SK-N-SH treated with all-trans-retinoic acid at 6 μM for 48 hours (cell line): ENCODE measurements around the gene GCN1.

Experiments
- ATAC-seq: fragments of 200-7000 bp; cut with Tn5 transposase; 3 replicates; pipeline ENCODE4 v1.9.1; 2020; ENCODE audit warnings: mild to moderate bottlenecking, moderate library complexity
- ARNTL ChIP-seq: fragments of 450-650 bp; formaldehyde crosslinking; IDR thresholded peaks from 2 replicates; pipeline ENCODE4 v1.5.0; 2020; ENCODE audit warnings: low read depth, mild to moderate bottlenecking, moderate library complexity, borderline replicate concordance
- BACH2 ChIP-seq: fragments of 250-450 bp; sonication (Bioruptor Pico); IDR thresholded peaks from 2 replicates; pipeline ENCODE4 v1.9.0; 2021; ENCODE audit warnings: mild to moderate bottlenecking, borderline replicate concordance
- CREB5 ChIP-seq: fragments of 250-450 bp; sonication (Bioruptor Pico); IDR thresholded peaks from 2 replicates; pipeline ENCODE4 v1.5.1; 2020; ENCODE audit warnings: low read depth, mild to moderate bottlenecking, moderate library complexity
- CSRNP3 ChIP-seq: fragments of 250-450 bp; sonication (Bioruptor Pico); IDR thresholded peaks from 2 replicates; pipeline ENCODE4 v1.5.1; 2021; ENCODE audit warnings: mild to moderate bottlenecking, moderate library complexity
- ESRRG ChIP-seq: fragments of 250-450 bp; sonication (Bioruptor Pico); IDR thresholded peaks from 2 replicates; pipeline ENCODE4 v1.6.1; 2021; ENCODE audit warnings: mild to moderate bottlenecking
- GLIS3 ChIP-seq: fragments of 250-450 bp; sonication (Bioruptor Pico); IDR thresholded peaks from 2 replicates; pipeline ENCODE4 v1.5.0; 2020; ENCODE audit warnings: mild to moderate bottlenecking, moderate library complexity
- ISL1 ChIP-seq: fragments of 250-450 bp; sonication (Bioruptor Pico); IDR thresholded peaks from 2 replicates; pipeline ENCODE4 v2.1.2; 2022; ENCODE audit warnings: mild to moderate bottlenecking, moderate library complexity
- OSR1 ChIP-seq: fragments of 250-450 bp; sonication (Bioruptor Pico); IDR thresholded peaks from 2 replicates; pipeline ENCODE4 v1.8.0; 2022; ENCODE audit warnings: moderate library complexity, mild to moderate bottlenecking, inconsistent platforms
- PATZ1 ChIP-seq: fragments of 250-450 bp; sonication (Bioruptor Pico); IDR thresholded peaks from 2 replicates; pipeline ENCODE4 v1.8.0; 2020; ENCODE audit warnings: mild to moderate bottlenecking, moderate library complexity, borderline replicate concordance
- POU6F1 ChIP-seq: fragments of 250-450 bp; sonication (Bioruptor Pico); IDR thresholded peaks from 2 replicates; pipeline ENCODE4 v1.8.0; 2021; ENCODE audit warnings: low read depth, mild to moderate bottlenecking, moderate library complexity, borderline replicate concordance
- PPARA ChIP-seq: fragments of 250-450 bp; sonication (Bioruptor Pico); IDR thresholded peaks from 2 replicates; pipeline ENCODE4 v1.5.0; 2020; ENCODE audit warnings: mild to moderate bottlenecking, borderline replicate concordance
- RARB ChIP-seq: fragments of 250-450 bp; sonication (Bioruptor Pico); IDR thresholded peaks from 2 replicates; pipeline ENCODE4 v1.8.0; 2021; ENCODE audit warnings: mild to moderate bottlenecking, moderate library complexity
- SNAI2 ChIP-seq: fragments of 250-450 bp; sonication (Bioruptor Pico); IDR thresholded peaks from 2 replicates; pipeline ENCODE4 v1.5.0; 2020; ENCODE audit warnings: mild to moderate bottlenecking, moderate library complexity
- TCF4 ChIP-seq: fragments of 250-450 bp; sonication (Bioruptor Pico); IDR thresholded peaks from 2 replicates; pipeline ENCODE4 v1.8.0; 2021; ENCODE audit warnings: mild to moderate bottlenecking, moderate library complexity, borderline replicate concordance
- TOX ChIP-seq: fragments of 250-450 bp; sonication (Bioruptor Pico); IDR thresholded peaks from 2 replicates; pipeline ENCODE4 v1.8.0; 2021; ENCODE audit warnings: mild to moderate bottlenecking, moderate library complexity, borderline replicate concordance
- TSHZ2 ChIP-seq: fragments of 250-450 bp; sonication (Bioruptor Pico); IDR thresholded peaks from 2 replicates; pipeline ENCODE4 v1.5.0; 2020; ENCODE audit warnings: mild to moderate bottlenecking, moderate library complexity
- ZFP3 ChIP-seq: fragments of 250-450 bp; sonication (Bioruptor Pico); IDR thresholded peaks from 2 replicates; pipeline ENCODE4 v1.5.0; 2020; ENCODE audit warnings: mild to moderate bottlenecking, moderate library complexity
- ZFP30 ChIP-seq: fragments of 450-650 bp; formaldehyde crosslinking; IDR thresholded peaks from 2 replicates; pipeline ENCODE4 v1.5.0; 2022; ENCODE audit warnings: mild to moderate bottlenecking, moderate library complexity
- ZNF565 ChIP-seq: fragments of 450-650 bp; formaldehyde crosslinking; conservative IDR thresholded peaks from 2 replicates; pipeline ENCODE4 v1.5.0; 2020; ENCODE audit warnings: low read depth, mild to moderate bottlenecking, moderate library complexity
- ZNF70 ChIP-seq: fragments of 450-650 bp; formaldehyde crosslinking; IDR thresholded peaks from 2 replicates; pipeline ENCODE4 v1.5.0; 2020; ENCODE audit warnings: mild to moderate bottlenecking, moderate library complexity
- ZNF8 ChIP-seq: fragments of 450-650 bp; formaldehyde crosslinking; IDR thresholded peaks from 2 replicates; pipeline ENCODE4 v1.5.0; 2020; ENCODE audit warnings: mild to moderate bottlenecking, moderate library complexity

GCN1 gene

GRCh38 chr12:120126635-120127005, 67.9 kb downstream of the GCN1 start:
- ATAC-seq, result no peak
- TF ChIP-seq TSHZ2 (no peak), RARB (CRISPR knock-in tag) (no peak), ZNF70 (CRISPR knock-in tag) (no peak), ZFP3 (no peak), ARNTL (no peak), ESRRG (CRISPR knock-in tag) (no peak), ISL1 (CRISPR knock-in tag) (no peak), BACH2 (CRISPR knock-in tag) (no peak), GLIS3 (CRISPR knock-in tag) (no peak)
- TF ChIP-seq, all 23 proteins: peak for 0

- ATAC-seq, result no peak
- TF ChIP-seq ZNF8 (CRISPR knock-in tag) (no peak), PPARA (no peak), RARB (CRISPR knock-in tag) (no peak), ZFP3 (no peak), CREB5 (CRISPR knock-in tag) (no peak), PATZ1 (CRISPR knock-in tag) (no peak), ISL1 (CRISPR knock-in tag) (no peak), GLIS3 (CRISPR knock-in tag) (no peak), TSHZ2 (no peak), TOX (CRISPR knock-in tag) (no peak), TCF4 (CRISPR knock-in tag) (no peak), BACH2 (CRISPR knock-in tag) (no peak)
Measured at GRCh38 chr12:120125792-120126634, 68.5 kb downstream of the GCN1 start.

- ATAC-seq, result no peak
- TF ChIP-seq ESRRG (CRISPR knock-in tag), result no peak
- TF ChIP-seq PPARA, result no peak
- no peak for TF ChIP-seq ARNTL
- no peak for TF ChIP-seq PATZ1 (CRISPR knock-in tag)
- TF ChIP-seq POU6F1 (CRISPR knock-in tag), result no peak
- no peak for TF ChIP-seq CSRNP3 (CRISPR knock-in tag)
- no peak for TF ChIP-seq OSR1 (CRISPR knock-in tag)
- TF ChIP-seq ZFP30, result no peak
- TF ChIP-seq CREB5 (CRISPR knock-in tag), result no peak
- TF ChIP-seq GLIS3 (CRISPR knock-in tag), result no peak
- no peak for TF ChIP-seq ZNF565 (CRISPR knock-in tag)
- no peak for TF ChIP-seq ZNF8 (CRISPR knock-in tag)
- TF ChIP-seq RARB (CRISPR knock-in tag), result no peak
- TF ChIP-seq SNAI2 (CRISPR knock-in tag), result no peak
Measured at GRCh38 chr12:120125029-120125428, 69.5 kb downstream of the GCN1 start.
